Central memory CD4-positive, alpha-beta T cell (primary cell): ENCODE results near the gene MAD1L1.

ENCODE experiments used
- DNase-seq: peaks from one replicate; pipeline ENCODE4 v3.0.0; 2022

The MAD1L1 gene

DNA sequence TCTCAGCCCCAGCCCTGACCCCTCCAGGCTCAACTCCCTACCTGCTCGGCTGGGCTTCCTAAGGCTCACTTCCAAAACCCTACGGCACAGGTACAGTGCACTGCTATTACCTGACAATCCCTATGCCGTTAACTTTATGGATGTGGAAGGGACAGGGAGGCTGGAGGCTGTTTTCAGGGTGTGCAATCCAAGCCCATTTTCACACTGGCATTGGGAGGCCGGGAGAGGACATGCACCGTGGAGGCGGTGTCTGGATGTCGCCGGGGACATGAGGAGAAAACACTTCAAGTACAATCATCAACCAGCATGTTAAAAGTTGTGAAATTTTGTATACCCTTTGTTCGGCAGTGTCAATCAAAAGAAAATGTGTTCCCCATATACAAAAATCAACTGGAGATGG lies 80.1 kb downstream of the MAD1L1 start:
- no peak for DNase-seq

DNA sequence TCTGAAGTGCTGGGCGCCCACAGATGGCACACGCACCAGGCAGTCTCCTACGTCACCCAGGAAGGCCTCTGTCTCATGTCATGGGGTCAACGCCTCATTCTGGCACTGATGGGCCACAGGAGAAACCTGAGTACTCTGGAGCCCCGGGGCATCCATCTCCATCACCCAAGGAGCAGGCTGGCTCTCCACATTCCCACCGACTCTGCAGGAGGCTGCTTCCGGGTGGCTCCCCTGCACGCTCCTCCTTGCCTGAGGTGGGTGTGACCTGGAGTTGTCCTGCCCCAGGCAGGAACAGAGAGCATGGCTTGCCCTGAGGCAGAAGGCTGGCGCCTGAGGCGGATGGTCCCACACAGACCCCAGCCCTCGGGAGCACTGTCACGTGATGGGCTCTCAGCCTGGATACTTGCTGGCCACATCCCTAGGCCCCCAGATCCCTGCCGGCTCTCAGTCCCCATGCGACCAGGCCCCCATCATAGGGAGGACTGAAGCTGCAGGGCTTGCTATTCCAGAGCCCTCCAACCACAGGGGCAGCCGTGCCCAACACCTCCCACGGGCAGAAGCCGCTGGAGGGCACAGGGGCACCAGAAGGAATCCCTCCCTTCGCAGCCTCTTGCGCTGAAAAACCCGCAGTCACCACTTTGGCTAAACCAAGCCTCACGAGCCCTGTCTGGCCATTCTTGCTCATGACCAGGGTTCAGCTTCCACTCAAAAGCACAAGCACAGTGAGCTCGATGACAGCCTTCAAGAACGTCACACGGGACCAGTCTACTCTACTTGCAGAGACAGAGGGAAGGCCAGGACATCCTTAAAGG lies 80.7 kb downstream of the MAD1L1 start:
- DNase-seq: no peak

DNA sequence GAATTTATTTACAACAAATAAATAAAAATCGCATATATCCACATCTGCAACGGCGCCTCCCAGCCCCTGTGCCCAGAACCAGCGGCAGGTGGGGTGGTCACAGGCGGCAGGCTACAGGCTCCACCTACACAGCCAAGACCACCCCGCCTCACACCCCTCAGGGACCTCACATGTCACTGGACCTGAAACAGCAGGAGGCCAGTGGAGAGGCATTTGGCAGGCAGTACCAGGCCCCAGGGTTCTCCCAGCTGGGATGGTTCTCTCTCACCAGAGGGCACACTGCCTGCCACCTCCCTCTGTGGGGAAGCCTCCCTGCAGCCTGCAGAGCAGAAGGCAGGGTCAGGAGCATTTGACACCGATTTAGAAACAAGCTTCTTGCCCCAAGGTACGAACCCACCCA lies 81.5 kb downstream of the MAD1L1 start:
- DNase-seq: no peak

DNA sequence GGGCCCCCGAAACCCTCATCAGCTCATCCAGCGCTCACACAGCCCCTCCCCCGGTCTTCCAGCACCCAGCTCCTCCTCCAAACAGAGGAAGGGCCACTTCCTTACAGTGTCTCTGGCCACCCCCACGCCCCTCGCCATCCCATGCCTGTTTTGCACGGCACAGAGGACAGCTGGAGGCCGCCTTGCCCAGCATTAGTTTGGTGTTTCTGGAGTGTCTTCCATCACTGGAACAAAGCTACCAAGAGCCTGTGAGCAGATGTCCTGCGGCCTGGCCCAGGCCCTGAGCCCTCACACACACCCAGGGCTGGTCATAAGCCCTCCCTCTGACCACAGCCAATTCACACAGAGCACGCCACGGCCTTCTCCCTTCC lies 82.3 kb downstream of the MAD1L1 start:
- DNase-seq: no peak

DNA sequence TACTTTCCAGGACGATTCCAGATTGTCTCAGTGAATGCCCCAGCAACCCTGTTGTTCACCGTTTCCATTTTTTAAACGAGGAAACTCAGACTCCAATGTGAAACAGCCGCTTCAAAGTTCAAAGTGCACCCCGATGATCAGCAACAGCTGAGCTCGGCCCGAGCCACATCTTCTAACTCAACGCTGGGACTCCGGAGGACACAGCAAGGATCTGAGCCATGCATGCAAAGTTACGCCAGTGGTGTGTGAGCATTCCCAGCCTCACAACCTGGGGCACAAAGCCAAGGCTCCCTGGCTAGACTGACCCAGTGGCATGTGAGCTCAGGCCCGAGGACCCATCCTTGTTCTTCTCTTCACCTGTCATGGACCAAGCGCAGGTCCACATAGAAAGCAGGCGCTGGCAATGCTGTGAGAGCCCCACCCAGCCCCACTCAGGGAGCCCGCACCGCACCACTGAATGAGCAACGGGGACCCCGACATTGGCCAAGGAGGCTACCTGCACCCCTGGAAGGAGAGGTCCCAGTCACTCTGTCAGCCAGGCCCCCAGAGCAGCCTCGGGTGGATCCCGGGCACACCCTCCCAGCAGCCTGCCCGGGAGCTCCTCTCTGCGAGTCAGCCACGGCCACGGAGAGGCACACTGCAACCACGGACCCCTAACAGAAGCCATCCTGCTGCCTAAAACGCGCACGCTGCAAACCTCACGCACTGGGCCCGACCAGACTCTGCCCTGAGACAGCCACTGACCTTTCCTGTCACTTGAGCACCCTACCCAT lies 82.9 kb downstream of the MAD1L1 start:
- DNase-seq: no peak

DNA sequence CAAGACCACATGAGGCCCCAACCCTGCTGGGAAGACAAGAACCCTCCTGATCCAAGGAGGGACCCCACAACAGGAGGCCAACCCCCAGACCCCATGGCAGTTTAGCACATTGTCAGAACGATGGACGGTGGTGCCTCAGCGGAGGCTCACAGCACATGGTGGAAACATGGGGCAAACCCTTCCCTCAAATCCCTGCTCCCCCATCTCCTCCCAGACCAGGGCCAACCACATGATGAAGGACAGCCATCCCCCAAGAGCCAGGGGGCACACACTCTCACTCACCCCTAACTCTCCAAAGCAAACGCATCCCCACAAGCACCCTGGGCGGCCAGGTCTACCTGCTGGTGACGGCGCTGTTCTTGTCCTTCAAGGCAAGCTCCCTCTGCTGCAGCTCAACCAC lies 83.9 kb downstream of the MAD1L1 start:
- no peak for DNase-seq

DNA sequence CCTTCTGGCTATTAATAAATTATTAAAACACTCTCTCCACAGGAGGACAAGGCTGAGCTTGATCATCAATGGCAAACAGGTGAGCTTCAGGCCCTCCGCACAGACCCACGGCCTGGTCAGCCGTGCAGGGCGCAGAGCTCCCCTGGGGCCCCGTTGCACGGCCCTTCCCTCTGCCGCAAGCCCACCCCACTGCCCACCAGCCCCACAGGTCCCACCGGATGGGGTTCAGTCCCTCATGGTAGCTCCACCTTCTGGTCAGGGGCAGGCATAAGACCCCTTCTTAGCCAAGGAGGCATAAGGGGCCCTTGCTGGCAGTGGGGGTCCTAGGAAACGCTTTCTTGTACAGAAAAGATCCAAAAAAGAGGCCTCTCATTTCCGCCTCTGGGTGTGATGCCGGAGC lies 84.6 kb downstream of the MAD1L1 start:
- DNase-seq: no peak

DNA sequence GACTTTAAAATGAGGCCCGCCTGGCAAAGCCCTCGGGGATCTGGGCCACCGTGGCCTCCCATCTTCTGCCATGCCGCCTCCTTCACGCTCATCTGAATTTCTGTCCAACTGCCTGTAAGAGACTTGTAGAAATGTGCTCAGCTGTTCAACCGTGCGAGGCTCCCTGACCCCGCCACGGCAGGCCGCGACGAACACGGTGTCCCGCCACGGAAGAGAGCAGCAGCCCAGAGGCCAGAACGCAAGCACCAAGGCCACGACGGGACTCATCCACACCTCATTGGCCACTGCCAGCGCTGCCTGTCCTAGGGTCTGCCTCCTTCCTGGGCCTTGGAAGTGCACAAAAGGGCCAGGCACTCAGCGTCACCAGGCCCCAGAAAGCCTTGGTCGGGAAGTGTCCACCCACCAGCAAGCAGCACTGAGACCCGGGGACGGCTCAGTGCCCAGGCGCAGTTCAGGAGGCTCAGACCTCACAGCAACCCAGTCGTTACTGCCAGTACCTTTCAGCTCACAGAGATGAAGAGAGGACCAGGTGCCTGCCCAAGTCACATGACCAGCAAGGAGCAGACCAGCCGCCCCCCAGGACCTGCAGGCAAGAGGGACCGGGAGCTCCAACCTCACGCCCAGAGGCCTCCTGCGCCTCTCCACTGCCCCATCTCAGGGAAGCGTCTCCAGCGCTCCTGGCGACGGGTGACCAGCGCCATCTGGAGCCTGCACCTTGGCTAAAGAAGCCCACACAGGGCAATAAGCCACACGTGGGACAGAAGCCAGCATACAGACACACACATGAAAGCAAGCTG lies 85.9 kb downstream of the MAD1L1 start:
- DNase-seq: no peak

DNA sequence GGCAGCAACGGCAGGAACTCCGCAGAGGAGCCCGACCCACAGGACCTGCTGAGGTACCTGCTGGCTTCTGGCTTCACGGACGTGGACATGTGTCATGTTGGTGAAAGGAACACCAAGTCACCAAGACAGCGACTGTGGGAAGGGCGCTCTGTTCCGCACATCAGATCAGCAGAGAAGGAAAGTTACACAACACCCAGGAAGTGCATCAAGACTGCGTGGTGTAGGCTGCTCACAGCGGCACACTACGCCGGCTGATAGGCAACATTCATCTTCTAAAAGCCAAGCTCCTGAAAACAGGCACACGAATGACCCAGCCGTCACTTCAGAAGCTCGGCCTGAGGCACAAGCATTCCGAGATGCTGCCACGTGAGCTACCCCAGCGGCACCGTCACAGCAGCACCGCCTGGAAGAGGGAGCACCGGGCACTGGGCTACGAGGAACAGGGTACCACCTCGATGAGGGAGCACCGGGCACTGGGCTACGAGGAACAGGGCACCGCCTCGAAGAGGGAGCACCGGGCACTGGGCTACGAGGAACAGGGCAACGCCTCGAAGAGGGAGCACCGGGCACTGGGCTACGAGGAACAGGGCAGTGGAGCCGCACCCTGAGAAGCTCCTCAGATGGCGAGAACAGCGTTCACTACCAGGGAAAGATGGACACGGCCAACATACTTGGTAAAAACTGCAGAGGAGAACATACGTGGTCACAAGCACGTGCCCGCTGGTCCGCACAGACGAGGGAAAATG lies 86.7 kb downstream of the MAD1L1 start:
- DNase-seq: no peak

DNA sequence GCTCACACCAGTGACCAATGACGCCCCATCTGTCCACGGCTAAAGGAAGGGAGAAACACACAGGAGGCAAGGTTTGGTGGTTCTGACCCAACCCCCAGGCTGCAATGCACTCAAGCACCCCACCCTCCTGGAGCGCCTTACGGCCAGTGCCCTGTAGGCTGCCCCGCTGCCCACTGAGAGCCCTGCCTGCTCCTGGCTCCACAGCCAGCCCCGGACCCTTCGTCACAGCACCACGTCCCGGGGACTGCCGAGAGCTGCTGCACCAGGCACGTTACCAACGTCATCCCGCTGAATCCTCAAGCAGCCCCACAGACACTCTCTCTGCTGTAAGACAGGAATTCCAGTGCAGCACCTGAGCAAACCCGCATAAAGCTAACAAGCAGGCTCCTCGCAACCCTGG lies 87.8 kb downstream of the MAD1L1 start:
- DNase-seq: no peak

DNA sequence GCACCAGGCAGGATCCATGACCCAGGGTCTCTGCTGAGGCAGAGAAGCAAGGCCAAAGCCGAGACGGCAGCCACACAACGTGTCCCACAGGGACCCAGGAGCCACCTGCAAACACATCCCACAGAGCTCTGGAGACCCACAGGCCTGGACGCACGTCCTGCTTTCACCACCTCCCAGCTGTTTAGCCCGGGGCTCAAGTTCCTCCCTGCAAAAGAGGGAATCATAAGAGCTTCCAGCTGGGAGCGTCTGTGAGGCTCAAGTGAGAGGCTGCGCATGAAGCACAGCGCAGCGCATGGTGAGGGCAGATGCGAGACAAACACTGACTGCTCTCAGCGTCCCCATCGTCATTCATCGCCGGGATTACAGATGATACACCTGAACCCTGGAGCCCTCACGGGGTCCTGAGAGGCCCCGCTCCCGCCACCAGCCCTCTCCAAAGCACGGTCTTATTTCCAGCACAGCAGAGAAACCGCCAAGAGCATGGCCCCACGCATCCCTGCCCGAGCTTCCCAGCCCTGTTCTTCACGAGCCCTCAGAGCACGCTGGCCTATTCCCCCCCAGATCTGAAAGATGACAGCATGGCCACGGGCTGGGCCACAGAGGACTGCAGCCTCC lies 88.7 kb downstream of the MAD1L1 start:
- DNase-seq: no peak

DNA sequence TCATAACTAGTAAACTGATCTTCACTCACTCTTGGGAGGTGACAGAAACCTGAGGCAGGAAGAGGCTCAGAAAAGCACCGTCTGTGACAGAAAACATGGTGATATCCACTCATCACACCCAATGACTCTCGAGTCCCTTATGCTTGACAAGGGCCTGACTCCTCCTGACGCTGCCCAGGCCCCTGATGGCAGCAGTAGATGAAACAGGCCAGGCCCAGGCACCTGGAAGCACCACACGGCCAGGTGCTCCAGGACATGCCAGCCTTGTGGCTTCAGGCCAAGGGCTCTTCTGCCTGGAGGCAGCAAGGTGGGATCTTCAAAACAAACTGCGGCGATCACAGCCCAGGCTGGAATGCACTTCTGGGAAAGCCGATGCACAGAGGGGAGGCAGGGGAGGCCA lies 89.3 kb downstream of the MAD1L1 start:
- no peak for DNase-seq

DNA sequence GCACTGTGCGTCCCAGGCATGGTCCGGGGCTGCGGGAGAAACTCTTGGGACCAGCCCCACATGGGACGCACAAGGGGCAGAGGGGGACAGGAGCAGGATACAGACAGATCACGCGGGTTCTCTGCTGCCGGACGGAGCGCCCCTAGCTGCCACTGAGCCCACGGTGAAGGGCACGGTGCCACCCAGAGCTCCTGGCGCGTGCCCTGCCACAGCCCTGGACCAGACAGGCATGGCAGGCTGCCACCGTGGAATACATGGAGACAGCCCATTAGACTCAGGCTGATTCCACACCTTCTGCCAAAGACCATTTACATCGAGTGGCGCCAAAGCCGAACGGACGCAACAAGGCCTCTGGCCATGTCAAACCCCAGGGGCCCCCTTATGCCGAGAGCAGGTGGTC lies 90.4 kb downstream of the MAD1L1 start:
- DNase-seq: no peak

DNA sequence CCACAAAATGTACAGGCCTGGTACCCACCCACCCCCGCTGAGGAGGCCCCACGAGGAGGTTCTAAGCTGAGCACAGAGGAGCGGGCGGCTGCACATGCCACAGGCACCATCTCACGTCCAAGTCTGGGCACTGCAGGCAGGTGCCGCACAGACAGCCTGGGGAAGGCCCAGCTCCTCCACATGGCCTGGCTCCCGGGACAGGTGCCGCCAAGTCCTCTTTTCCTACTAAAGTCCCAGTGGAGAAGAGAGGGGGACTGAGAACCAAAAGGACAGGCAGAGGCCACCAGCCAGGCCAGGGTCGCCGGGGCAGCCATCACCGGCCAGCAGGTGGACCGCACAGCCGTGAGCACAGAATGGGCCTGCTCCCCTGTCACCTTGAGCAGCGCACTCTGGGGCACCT lies 91.1 kb downstream of the MAD1L1 start:
- DNase-seq: no peak

DNA sequence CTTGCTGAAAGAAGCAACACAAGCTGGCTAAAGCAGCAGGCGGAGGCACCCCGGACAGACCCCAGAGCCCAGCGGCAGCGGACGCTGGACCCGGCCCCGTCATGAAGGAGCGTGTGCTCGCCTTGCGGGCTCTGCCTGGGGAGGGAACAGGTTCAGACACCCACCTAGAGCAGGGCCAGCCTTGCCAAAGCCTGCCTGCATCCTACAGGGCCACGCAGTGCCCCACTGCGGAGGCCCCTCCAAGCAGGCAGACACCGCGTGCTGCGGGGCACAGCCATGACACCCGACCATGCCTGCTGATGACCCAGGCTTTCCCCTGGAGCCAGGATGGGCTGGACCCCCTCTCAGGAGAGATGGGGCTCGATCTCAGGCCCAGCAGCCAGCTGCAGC lies 91.7 kb downstream of the MAD1L1 start:
- DNase-seq: no peak

DNA sequence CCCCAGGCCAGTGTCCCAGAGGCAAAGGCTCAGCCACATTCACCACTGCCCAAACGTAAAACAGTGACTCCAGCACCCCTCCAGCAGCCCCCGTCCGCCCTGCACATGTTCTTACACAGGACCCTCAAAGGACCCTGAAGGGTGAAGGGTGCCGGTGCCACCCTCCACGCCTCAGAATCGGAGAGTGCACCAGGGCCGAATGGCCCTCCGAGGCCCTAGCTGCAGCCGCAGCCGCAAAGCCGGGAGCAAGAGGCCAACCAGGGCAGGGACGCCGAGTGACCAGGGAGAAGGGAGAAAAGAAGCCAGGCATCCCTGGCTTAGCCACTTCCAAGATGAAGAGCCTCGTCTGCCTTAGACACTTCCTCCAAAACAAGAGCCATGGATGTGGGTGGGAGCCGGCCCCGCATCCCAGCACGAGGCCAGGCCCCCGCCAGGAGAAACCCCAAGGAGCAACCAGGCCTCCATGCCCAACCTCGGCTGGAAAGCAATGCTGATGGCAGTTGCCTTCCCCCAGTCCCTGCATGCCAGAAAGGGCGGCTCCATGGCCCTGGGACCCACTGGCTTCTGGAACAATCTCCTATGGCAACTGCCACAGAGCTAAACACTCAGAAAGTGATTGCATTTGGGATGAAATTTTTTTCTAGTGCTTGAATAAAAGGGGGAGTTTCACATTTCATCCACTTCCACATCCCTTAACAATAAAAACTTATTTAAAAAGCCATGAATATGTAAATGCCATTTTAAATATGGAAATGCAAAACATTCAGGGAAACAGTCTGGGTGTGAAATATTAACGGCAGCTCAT lies 92.3 kb downstream of the MAD1L1 start:
- no peak for DNase-seq

DNA sequence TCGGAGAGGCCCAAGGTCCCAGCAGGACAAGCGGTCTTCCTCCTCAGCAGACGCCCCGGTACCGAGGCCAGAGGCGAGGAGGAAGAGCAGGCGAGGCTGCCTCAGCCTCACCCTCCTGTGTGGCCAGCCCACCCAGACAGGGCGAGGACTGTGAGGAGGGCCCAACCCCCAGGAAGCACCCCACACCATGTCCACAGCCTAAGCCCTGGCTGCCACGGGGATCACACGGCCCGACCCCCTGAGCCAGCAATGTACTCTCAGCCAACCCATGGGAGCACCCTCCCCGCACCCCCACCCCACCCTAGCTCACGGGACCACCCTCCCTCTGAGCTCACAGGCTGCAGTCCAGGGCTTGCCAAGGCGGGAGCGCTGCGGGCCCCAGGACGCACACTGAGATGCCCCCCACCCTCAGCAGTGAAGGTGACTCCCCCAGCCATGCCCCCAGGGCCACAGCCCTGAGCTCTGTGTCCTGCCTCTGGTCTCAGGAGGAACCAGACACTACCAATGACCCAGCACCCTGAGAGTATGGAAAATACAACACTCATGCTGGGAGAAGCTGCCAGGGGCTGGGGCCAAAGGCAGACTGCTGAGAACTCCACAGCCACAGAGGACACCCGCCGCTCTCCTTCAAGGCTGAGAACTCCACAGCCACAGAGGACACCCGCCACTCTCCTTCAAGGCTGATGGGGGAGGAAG lies 93.6 kb downstream of the MAD1L1 start:
- DNase-seq: no peak

DNA sequence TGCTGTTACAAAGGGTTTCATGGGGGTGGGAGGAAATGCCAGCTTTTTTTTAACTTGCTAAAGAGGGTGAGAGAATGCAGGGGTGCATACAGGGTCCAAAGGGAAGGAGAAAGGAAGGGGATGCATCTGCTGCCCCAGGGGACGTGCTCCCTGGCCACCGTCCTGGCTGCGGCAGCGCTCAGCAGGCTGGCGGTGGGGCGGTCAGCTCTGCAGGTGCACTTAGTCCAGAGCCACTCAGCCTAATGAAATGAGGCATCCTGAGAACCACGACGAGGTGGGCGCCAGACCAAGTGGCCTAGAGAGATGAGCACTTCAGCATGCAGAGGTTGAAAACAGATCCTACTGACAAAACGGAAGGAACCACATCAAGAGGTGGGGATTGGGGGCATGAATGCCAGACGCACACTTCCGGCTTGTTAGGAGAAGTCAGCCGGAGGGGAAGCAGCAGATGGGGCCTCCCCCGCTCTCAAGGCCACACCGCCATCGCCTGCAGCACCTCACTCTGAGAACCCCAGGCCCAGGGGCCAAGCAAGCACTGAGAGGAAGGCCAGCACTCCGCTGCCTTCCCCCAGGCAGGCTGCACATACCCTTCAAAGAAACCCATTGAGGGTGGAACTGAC lies 94.5 kb downstream of the MAD1L1 start:
- DNase-seq: peak; percentile 25

DNA sequence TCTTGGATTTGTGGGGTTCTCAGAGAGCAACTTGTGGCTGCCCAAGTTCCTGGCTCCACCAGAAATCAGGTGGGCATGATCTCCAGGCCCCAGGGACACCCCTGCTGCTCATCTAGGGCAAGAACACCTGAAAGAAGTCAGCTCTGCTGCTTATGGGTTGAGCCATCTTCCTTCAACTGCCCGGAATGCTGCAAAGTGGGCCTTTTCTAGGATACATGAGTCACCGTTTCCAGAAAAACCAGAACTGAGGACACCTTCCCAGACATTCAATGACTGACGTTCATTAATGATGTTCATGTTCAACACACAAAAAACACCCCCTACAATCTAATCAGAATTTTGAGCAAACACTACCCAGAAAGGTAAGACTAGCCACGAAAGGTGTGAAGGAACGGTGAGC lies 98.0 kb downstream of the MAD1L1 start:
- no peak for DNase-seq

DNA sequence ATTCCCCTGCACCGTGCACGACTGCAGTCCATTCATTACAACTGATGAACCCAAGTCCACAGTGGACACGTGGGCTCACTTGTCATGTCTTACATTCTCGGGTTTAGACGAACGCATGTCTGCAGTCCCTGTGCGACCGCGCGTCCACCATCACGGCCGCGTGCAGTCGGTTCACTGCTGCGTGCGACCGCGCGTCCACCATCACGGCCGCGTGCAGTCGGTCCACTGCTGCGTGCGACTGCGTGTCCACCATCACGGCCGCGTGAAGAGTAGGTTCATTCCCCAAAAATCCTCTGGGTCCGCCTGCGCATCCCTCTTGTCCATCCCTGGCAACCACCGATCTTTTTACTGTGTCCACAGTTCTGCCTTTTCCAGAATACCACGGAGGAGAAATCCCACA lies 100.5 kb downstream of the MAD1L1 start:
- no peak for DNase-seq

DNA sequence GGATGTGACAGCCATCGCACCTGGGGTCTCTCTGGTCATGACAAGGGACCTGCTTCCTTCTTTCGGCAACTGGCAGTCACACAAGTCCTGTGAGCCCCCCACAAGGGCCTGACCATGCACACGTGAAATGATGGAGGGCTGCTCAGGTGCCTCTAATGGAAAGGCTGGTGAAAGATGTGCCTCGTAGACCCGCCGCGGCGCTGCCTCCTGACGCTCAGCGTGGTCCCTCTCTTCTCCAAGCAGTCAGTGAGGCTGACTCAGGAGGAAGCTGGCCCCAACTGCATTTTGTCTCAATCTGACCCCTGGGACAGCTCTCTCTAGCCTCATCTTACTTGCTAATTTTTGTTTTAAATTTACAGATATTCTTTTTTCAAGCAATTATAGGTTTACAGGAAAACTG lies 100.9 kb downstream of the MAD1L1 start:
- DNase-seq: no peak
